HL-60 (cell line): ENCODE results near the gene BRME1.

ENCODE experiments used
- CTCF ChIP-seq: IDR thresholded peaks from one replicate; pipeline ENCODE4 v1.5.1; 2011; ENCODE audit warnings: low read length, control low read depth, inconsistent platforms; ENCODE audit not compliant: insufficient read depth
- GABPA ChIP-seq: IDR thresholded peaks from 2 replicates; pipeline ENCODE4 v1.6.1; 2012; ENCODE audit warnings: low read depth
- POLR2AphosphoS5 ChIP-seq: IDR thresholded peaks from 2 replicates; pipeline ENCODE4 v1.6.1; 2012; ENCODE audit warnings: low read depth
- REST ChIP-seq: IDR thresholded peaks from 2 replicates; pipeline ENCODE4 v1.6.1; 2012; ENCODE audit warnings: low read depth; ENCODE audit not compliant: insufficient replicate concordance
- SPI1 ChIP-seq: IDR thresholded peaks from 2 replicates; pipeline ENCODE4 v1.6.1; 2012; ENCODE audit warnings: low read depth, mild to moderate bottlenecking, borderline replicate concordance

GRCh38 chr19:13839130-13839937 is 66.6 kb downstream of the BRME1 start:
- TF ChIP-seq POLR2AphosphoS5 (peak; percentile 85), CTCF (no peak), SPI1 (peak; percentile 33; the same call in 1 of the 2 replicates), REST (no peak), GABPA (peak; percentile 64; the same call in 1 of the 2 replicates)
